T-helper 1 cell treated with Interleukin-12 subunit alpha and Interleukin-12 subunit beta and Interleukin-4 antibody, amounts not matched to agents 30 ng/mL and 1 ng/mL, for 36 hours (primary cell): Measurements from ENCODE around the gene RAB11B. TPM values are rescaled to one million over a fixed set of nuclear protein-coding genes. Genes with fewer than 3 reads are reported as not detected.
"Not testable (repeated sequence)": the region's sequence is repeated elsewhere in the genome, so short reads cannot be mapped to it uniquely, and the experiment has no call there.

Source experiments
- intact Hi-C: fragments of 100-400 bp; cut with micrococcal nuclease; formaldehyde crosslinking; loops from one replicate; pipeline ENCODE4 v1.15.1; 2024
- total RNA-seq: library from RNA; stranded (reverse); gene quantifications from 2 replicates; pipeline ENCODE4 v1.2.3, GENCODE V29; 2022

Gene RAB11B
- total RNA-seq, 1 donor from 2014 or later, result 93.7 TPM

DNA sequence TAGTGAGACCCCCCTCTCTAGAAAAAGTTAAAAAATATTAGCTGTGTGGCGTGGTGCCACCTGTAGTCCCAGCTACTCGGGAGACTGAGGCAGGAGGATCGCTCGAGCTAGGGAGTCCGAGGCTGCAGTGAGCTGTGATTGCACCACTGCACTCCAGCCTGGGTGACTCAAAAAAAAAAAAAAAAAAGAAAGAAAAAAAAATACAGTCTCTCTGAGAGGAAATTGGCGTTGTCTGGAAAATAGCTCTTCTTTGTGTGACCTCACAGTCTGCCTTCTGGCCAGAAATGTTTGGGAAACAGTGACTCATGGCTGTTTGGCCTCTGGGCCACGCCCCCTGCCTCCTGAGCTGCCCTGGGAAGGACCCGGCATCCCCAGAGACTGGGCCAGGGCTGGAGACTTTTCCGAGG lies 33.7 kb downstream of the RAB11B start:
- intact Hi-C loops, result no loop called here

DNA sequence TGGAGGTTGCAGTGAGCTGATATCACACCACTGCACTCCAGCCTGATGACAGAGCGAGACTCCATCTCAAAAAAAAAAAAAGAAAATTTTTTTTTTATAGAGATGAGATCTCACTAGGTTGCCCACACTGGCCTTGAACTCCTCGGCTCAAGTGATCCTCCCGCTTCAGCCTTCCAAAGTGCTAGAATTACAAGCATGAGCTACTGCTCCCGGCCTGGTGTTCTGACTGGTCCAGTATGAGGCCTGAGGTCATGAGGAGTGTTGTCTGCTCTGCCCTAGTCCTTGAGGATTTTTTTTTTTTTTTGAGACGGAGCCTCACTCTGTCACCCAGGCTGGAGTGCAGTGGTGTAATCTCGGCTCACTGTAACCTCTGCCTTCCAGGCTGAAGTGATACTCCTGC lies 35.2 kb downstream of the RAB11B start:
- intact Hi-C loops, result not testable (repeated sequence)

DNA sequence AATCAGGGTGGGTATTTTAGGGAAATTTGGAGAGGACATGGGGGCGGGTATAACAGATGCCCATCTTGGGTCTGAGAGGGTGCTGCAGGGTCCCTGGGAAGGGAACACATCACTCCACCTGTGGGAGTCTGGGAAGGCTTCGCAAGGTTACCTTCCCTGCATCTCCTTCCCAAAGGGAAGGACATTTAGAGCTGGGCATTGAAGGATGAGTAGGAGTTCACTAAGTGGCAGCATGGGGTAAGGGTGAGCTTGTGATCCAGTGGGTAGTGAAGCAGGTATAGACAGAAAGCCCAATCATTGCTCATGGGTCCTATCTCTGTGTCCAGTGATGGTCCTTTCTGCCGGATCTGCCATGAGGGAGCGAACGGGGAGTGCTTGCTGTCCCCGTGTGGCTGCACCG lies 36.1 kb downstream of the RAB11B start:
- intact Hi-C loops, result no loop called here

DNA sequence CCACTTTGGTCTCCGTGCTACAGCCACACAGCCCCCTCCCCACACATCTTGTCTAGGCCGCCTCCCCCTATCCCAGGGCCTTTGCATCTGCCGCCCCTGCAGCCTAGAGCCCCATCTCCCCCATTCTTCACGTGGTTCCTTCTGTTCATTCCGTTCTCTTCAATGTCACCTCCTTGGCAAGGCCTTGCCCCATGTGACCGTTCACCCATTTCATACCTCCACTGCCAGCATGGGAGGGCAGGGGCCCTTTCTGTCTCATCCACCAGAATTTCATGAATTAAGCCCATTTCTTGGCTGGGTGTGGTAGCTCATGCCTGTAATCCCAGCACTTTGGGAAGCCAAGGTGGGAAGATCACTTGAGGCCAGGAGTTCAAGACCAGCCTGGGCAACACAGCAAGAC lies 38.9 kb downstream of the RAB11B start:
- intact Hi-C loops, result no loop called here

DNA sequence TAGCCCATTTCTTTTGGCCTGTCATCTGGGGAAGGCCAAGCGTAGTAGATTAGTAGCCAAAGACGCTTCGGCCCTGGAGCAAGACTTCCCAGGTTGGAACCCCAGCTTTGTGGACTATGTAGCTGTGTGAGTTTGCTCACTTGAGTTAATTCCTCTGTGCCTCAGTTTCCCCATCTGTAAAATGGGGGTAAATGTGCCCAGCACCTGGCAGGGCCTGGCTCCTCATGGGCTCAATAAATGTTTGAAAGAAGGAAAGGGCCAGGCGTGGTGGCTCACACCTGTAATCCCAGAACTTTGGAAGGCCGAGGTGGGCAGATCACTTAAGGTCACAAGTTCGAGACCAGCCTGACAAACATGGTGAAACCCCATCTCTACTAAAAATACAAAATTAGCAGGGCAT lies 39.7 kb downstream of the RAB11B start:
- intact Hi-C loops, result no loop called here

DNA sequence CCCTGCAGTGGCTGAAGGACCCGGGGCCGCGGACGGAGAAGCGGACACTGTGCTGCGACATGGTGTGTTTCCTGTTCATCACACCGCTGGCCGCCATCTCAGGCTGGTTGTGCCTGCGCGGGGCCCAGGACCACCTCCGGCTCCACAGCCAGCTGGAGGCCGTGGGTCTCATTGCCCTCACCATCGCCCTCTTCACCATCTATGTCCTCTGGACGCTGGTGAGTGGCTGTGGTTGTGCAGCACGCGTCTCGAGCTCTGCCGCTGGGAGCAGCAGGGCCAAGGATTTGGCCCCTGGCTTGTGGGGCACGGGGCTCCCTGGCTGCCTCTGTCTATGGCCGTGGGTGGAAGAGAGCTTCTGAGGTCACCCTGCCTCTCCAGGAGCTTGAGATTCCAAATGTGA lies 40.5 kb downstream of the RAB11B start:
- intact Hi-C loops, result no loop called here

DNA sequence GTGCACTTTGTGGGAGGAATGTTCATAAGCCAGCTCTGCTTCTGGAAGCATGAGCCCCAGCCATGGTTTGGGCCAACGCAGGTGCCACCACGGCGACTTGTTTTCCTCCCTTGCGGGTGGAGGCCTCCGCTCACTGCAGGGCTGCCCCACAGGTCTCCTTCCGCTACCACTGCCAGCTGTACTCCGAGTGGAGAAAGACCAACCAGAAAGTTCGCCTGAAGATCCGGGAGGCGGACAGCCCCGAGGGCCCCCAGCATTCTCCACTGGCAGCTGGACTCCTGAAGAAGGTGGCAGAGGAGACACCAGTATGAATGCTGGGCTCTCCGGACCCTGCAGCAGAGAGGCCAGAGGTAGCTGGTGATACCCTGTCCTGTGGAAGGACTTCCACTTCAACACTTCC lies 48.1 kb downstream of the RAB11B start:
- intact Hi-C loops, result no loop called here

DNA sequence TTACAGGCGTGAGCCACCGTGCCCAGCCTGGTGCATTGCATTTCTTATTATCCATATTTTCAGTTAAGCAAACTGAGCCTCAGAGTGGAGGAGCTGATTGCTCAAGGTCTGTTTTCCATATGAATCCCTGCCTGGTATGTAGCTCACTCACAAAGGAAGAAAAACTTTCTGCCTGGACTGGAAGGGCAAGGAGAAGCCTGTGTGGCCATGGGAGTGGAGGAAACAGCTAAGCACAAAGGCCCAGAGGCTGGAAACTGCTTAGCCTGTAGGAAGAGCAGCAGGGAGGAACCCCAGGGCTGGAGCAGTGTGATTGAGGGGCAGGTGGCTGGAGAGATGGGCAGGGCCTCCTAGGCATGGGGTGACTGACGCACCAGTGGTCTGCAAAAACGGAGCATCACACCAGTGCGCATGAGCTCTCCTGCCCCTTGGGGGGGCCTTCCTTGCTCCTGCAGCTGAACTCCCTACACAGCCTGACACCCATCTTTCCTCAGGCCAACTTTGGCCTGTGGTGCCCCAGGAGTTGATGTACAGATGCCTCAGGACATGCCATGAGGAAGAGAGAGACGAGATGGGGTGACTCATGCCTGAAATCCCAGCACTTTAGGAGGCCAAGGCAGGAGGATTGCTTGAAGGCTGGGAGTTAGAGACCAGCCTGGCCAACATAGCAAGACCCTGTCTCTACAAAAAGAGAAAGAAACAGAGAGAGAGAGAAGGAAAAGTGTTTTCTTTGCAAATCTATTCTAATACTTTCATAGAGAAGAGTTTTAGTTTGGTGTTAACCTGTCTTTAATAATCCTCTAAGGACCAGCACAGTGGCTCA lies 51.8 kb downstream of the RAB11B start:
- intact Hi-C loops, result no loop called here

DNA sequence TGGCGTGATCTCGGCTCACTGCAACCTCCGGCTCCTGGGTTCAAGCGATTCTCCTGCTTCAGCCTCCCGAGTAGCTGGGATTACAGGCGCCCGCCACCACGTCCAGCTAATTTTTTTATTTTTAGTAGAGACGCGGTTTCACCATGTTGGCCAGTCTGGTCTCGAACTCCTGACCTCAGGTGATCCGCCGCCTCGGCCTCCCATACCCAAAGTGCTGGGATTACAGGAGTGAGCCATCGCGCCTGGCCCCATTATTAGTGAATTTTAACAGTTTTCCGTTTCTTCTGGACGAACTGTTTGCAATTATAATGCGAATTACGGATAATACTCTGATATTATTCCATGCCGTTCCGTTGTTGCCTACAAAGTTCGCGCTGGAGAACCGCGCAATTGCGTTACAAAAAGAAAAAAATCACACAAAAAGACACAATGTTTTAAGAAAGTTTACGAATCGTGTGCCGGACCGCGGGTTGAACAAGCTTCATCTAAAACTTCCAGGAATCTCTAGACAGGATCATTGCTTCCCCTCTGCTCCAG lies 54.0 kb downstream of the RAB11B start:
- intact Hi-C loops, result loop anchor here (1.0 kb wide), 4 partner anchors 31 to 123 kb away; partner anchors contain the start of genes MARCHF2, NDUFA7, RAB11B and RPS28

DNA sequence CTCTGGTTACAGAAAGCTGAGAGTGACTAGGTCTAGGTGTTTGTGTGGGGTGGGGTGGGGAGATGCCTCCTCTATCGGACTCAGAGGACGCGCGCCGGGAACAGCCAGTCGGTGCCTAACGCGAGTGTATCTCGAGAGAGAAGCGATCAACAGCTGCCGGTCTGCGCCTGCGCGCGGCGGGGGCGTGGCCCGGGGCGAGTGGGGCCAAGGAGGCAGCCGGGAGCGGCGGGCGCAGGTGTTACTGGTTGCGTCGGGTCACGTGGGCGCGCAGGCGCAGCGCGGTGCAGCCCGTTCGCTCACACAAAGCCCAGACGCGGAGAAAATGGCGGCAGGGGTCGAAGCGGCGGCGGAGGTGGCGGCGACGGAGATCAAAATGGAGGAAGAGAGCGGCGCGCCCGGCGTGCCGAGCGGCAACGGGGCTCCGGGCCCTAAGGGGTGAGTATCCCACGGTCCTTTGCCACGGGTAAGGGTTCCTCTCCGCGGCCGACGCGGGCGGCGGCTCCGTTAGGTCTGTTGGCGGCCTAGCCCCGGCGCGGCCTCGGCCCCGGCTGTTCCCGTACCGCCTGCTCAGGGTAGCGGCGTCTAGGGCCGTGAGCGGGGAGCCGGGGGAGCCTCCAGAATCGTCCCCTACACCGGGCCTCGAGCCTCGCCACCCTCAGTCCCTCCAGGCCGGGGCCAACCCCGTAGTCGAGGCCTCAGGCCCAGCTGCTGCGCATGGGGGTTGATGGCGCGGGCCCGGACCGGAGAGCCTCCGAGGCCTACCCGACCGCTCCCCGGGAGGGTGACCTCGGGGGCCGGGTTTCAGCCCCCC lies 54.7 kb downstream of the RAB11B start, which contains the start of gene HNRNPM:
Gene HNRNPM, plus strand, starts transcription at position 299 of the 811 bp plus-strand sequence. Its CDS starts 24 bp downstream, at position 323.
- intact Hi-C loops, result loop anchor here (1.0 kb wide), 4 partner anchors 32 to 124 kb away; partner anchors contain the start of genes MARCHF2, NDUFA7, RAB11B and RPS28

DNA sequence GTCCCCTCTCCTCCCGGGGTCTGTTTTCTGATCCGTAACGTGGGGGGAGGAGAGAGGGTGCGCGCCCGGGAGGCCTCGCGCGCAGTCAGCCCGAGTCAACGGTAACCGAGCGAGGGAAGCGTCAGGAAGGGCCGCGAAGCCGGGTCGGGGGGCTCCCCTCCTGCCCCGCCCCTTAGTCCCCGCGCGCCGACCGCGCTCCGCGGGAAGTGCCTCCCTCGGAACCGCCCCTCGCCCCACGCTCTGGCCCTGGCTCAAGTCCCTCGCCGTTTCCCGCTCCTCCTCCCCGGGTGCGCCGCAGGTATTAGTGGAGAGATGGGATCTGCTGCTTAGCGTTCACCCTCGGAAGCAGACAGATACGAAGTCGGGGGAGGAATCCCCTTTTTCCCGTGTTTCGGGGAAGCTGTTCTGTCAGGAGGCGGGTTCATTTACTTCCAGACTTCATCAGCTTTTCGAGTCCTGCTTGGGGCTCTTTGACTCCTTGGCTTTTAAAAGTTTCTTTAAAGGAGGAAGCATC lies 55.4 kb downstream of the RAB11B start:
- intact Hi-C loops, result loop anchor here (2.0 kb wide), 1 partner anchor 91 kb away; no protein-coding TSS in a partner anchor

DNA sequence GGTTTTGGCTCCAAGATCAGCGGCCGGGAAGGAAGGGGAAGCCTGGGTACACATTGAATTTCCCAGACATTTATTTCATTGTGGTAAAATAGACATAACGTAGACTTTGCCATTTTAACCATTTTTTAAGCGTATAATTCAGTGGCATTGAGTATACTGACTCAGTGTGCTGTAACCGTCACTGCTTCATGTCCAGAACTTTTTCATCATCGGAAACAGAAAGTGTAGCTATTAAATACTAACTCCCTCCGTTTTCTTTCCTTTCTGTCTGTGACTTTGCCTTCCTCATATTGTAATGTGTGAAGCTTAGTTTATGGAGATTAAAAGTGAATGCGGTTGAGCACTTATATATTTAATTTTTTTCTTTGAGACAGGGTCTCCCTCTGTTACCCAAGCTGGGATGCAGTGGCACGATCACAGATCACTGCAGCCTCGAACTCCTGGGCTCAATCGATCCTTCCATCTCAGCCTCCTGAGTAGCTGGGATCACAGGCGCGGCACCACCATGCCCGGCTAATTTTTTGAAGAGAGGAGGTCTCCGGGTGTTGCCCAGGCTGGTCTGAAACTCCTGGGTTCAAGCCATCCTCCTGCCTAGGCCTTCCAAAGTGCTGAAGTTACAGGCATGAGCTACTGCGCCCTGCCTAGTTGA lies 56.0 kb downstream of the RAB11B start:
- intact Hi-C loops, result loop anchor here (2.0 kb wide), 1 partner anchor 91 kb away; no protein-coding TSS in a partner anchor

DNA sequence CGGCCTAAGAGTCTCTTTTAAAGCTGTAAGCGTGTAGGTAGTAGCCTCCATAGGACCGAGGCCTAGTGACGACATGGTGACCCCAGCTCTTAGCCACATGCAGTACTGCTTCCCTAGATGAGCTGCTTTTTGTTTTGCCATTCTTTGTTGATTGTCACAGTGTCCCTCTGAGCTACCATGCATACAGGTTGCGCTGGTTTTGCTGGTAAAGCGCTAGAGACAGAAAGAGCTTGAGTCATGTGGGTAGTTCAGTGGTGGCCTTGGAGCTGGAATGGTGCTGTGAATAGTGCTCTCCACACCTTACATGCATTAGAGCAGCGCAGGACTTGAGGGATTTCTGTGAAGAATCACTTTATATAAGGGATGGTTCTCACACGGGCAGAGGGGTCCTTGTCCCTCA lies 59.7 kb downstream of the RAB11B start:
- intact Hi-C loops, result no loop called here

DNA sequence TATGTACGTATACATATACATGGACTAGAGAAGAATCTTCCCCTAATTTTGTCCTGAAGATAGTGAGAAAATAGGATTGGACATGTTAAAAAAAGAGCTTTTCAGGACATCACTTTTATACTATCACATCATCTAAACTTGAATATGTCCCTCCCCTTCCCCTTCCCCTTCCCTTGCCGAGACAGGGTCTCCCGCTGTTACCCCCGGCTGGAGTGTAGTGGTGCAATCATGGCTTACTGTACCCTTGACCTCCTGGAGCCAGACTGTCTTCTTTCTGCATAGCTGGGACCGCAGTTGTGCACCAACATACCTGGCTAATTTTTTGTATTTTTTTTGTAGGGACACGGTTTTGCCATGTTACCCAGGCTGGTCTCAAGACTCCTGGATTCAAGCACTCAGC lies 61.2 kb downstream of the RAB11B start:
- intact Hi-C loops, result no loop called here

DNA sequence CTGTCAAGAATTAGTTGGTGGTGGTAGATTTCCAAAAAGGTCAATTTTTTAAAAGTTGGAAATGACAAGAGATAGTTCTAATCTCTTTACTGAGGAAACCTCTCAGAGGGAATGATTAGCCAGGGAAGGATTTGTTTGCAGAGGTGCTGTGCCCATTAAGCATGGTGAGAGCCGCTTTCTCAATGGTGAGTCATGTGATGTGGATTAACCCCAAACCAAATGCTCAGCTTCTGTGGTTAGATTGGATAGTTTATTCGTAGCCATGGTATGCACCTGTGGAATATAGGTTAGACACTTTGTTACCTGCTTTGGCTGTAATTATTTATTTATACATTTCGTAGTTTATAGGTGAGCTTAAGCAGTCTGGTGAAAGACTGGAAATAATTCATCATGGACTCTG lies 61.7 kb downstream of the RAB11B start:
- intact Hi-C loops, result no loop called here

DNA sequence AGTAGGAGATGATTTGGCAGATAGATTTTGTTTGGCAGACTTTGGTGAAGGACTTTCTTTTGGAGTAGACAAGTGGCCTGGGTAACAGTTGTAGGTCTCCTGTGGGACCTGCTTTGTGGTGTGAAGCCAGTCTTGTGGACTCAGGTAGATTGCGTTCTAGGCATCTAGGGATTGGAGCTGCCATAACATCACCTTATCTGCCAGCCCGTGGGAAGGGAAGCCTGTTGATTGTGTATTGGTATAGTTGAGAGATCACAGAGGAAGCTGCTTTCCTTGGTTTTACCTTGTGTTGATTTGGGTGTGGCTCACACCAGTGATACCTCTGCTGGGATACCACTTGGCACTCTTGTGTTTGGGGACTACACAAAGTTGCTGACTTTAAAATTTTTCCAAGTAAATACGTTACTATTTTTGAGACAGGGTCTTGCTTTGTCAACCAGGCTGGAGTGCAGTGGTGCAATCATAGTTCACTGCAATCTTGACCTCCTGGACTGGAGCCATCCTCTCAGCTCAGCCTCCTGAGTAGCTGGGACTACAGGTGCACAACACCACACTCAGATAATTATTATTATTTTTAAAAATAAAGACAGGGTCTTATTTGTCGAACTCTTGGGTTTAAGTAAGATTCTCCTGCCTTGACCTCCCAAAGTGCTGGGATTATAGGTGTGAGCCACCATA lies 62.4 kb downstream of the RAB11B start:
- intact Hi-C loops, result no loop called here

DNA sequence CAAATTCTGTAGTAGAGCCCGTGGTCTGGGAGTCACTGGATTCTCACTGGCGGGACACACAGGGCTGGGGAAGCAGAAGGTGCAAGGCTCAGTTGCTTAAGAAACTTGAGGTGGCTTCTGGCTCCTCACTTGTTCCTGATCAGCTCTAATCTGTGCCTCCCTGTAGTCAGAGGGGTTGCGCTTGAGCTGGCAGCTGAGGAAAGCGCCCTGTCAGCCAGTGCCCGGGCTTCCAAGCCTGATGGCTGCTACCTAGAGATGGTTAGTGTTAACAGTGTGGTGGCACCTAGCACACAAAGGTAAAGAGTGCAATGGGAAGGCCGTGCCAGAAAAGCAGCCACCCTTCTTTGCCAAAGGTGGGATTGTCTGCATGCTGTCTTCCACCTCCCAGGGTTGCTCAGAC lies 63.5 kb downstream of the RAB11B start:
- intact Hi-C loops, result no loop called here
